HL-60 (cell line): ENCODE results near the gene ZNF804A.
"Not testable (repeated sequence)": the region's sequence is repeated elsewhere in the genome, so short reads cannot be mapped to it uniquely, and the experiment has no call there.

Experiments
- DNase-seq, 2 experiments: peaks; one replicate each; pipeline ENCODE4 v3.0.0-alpha.2; 2010 to 2020; ENCODE audit warnings: low read depth in 1 of 2, low spot score in 1 of 2
- H3K27ac ChIP-seq: fragments of 250-450 bp; sonication (Bioruptor Pico); replicated peaks from 2 replicates; pipeline ENCODE4 v1.5.1; 2020; ENCODE audit warnings: mild to moderate bottlenecking, moderate library complexity
- H3K27me3 ChIP-seq: fragments of 250-450 bp; sonication (Bioruptor Pico); 2 replicates; pipeline ENCODE4 v1.5.1; 2021; ENCODE audit warnings: mild to moderate bottlenecking, moderate library complexity; ENCODE audit not compliant: insufficient read depth, poor library complexity, severe bottlenecking
- H3K4me3 ChIP-seq: replicated peaks from 2 replicates; pipeline ENCODE4 v1.5.1; 2011; ENCODE audit warnings: mild to moderate bottlenecking, control low read depth, low read length; ENCODE audit not compliant: insufficient read depth
- CTCF ChIP-seq: IDR thresholded peaks from one replicate; pipeline ENCODE4 v1.5.1; 2011; ENCODE audit warnings: low read length, control low read depth, inconsistent platforms; ENCODE audit not compliant: insufficient read depth
- GABPA ChIP-seq: IDR thresholded peaks from 2 replicates; pipeline ENCODE4 v1.6.1; 2012; ENCODE audit warnings: low read depth
- POLR2AphosphoS5 ChIP-seq: IDR thresholded peaks from 2 replicates; pipeline ENCODE4 v1.6.1; 2012; ENCODE audit warnings: low read depth
- REST ChIP-seq: IDR thresholded peaks from 2 replicates; pipeline ENCODE4 v1.6.1; 2012; ENCODE audit warnings: low read depth; ENCODE audit not compliant: insufficient replicate concordance
- SPI1 ChIP-seq: IDR thresholded peaks from 2 replicates; pipeline ENCODE4 v1.6.1; 2012; ENCODE audit warnings: low read depth, mild to moderate bottlenecking, borderline replicate concordance

ZNF804A gene

GRCh38 chr2:184743096-184743495 lies 144.8 kb downstream of the ZNF804A start:
- Histone ChIP-seq H3K4me3 (no peak overlapping the region), H3K27ac (no peak overlapping the region), H3K27me3 (no peaks in the 10 kb centered on the region)
- TF ChIP-seq CTCF (no peak), GABPA (no peak), REST (no peak), SPI1 (no peak), POLR2AphosphoS5 (no peak)
- no peak for DNase-seq

GRCh38 chr2:184756161-184756560 lies 157.8 kb downstream of the ZNF804A start:
- Histone ChIP-seq H3K27me3 (no peaks in the 10 kb centered on the region), H3K4me3 (no peak overlapping the region), H3K27ac (no peak overlapping the region)
- DNase-seq = no peak
- TF ChIP-seq CTCF = no peak
- TF ChIP-seq REST = no peak
- TF ChIP-seq SPI1 = no peak
- TF ChIP-seq POLR2AphosphoS5 = no peak
- no peak for TF ChIP-seq GABPA

- no peaks in the 10 kb centered on the region for H3K27me3 ChIP-seq
- no peak overlapping the region for H3K27ac ChIP-seq
- DNase-seq = no peak
- no peak overlapping the region for H3K4me3 ChIP-seq
- TF ChIP-seq GABPA (no peak), CTCF (no peak), POLR2AphosphoS5 (no peak), SPI1 (no peak), REST (no peak)
These were observed 158.6 kb downstream of the ZNF804A start for GRCh38 chr2:184756885-184757284.

GRCh38 chr2:184759557-184760255 lies 161.4 kb downstream of the ZNF804A start:
- not testable (repeated sequence) for H3K4me3 ChIP-seq, H3K27me3 ChIP-seq, H3K27ac ChIP-seq, DNase-seq
